Spleen (tissue), 11 donors: ENCODE measurements around the gene HSFX3. TPM values are rescaled to one million over a fixed set of nuclear protein-coding genes. Genes with fewer than 3 reads are reported as not detected.

Experiments
- DNase-seq: peaks from one replicate; pipeline ENCODE4 v3.0.0-alpha.2; 2020
- H3K27ac ChIP-seq, 8 donors: fragments of 200-600 bp; sonication (generic) in 7 of 8; 1 replicate in 4 of 8; 2 replicates in 4 of 8; pipeline versions ENCODE4 v1.5.0 to v1.8.0; 2016 to 2021; ENCODE audit warnings: inconsistent platforms in 4 of 8, mild to moderate bottlenecking in 4 of 8, moderate library complexity in 1 of 8
- H3K27me3 ChIP-seq, 7 donors: fragments of 200-600 bp; sonication (generic) in 6 of 7; replicated peaks in 1 of 7; 1 replicate in 4 of 7; 2 replicates in 3 of 7; pipeline versions ENCODE4 v1.5.0 to v1.8.0; 2016 to 2021; ENCODE audit warnings: inconsistent platforms in 3 of 7, mild to moderate bottlenecking in 1 of 7
- H3K36me3 ChIP-seq, 6 donors: fragments of 200-600 bp; sonication (generic) in 5 of 6; 1 replicate in 4 of 6; 2 replicates in 2 of 6; pipeline versions ENCODE4 v1.5.0 to v1.8.0; 2016 to 2021; ENCODE audit warnings: inconsistent platforms in 2 of 6
- H3K4me1 ChIP-seq, 6 donors: fragments of 200-600 bp; sonication (generic) in 5 of 6; 1 replicate in 3 of 6; 2 replicates in 3 of 6; pipeline versions ENCODE4 v1.5.0 to v1.8.0; 2016 to 2021; ENCODE audit warnings: inconsistent platforms in 3 of 6
- H3K4me3 ChIP-seq, 8 donors: fragments of 200-600 bp; sonication (generic) in 7 of 8; 1 replicate in 4 of 8; 2 replicates in 4 of 8; pipeline versions ENCODE4 v1.5.0 to v1.8.0; 2016 to 2021; ENCODE audit warnings: inconsistent platforms in 4 of 8, mild to moderate bottlenecking in 4 of 8, moderate library complexity in 2 of 8
- H3K9me3 ChIP-seq, 8 donors: fragments of 200-600 bp; sonication (generic) in 7 of 8; 1 replicate in 4 of 8; 2 replicates in 4 of 8; pipeline versions ENCODE4 v1.5.0 to v1.8.0; 2016 to 2021; ENCODE audit warnings: inconsistent platforms in 4 of 8
- POLR2A ChIP-seq, 3 donors: fragments of 450-650 bp; IDR thresholded peaks; one replicate each; pipeline ENCODE4 v1.5.1; 2017; ENCODE audit warnings: antibody characterized with exemption in 3 of 3, mild to moderate bottlenecking in 1 of 3
- POLR2AphosphoS5 ChIP-seq, 3 donors: sonication (generic); formaldehyde crosslinking; IDR thresholded peaks; one replicate each; pipeline ENCODE4 v1.5.1; 2017; ENCODE audit warnings: antibody characterized with exemption in 3 of 3
- WGBS, 5 donors: extraction: QIAGEN DNeasy Blood & Tissue Kit in 3 of 5; methylation state at CpG; one replicate each; pipeline versions ENCODE4 v1.1.5 to v1.1.7; 2013 to 2018; 5-methylcytosine and 5-hydroxymethylcytosine counted together
- intact Hi-C: fragments of 100-400 bp; cut with DNase I; formaldehyde crosslinking; loops from one replicate; pipeline ENCODE4 v1.15.0; 2023; ENCODE audit warnings: low total_unique reads
- polyA plus RNA-seq, 3 donors: library from polyadenylated mRNA; stranded (reverse); fragments of 200-250 nt; gene quantifications; one replicate each; pipeline ENCODE4 v1.2.1, GENCODE V29; 2013
- total RNA-seq, 7 donors: library from RNA; depleted of rRNA in 3 of 7; stranded (reverse); fragments of >200 nt in 3 of 7; fragmentation: NEBNext Ultra II Directional in 4 of 7; extraction: Animal tissue kit (Norgen Biotek cat#: 25700) in 4 of 7; gene quantifications; one replicate each; pipeline versions ENCODE4 v1.1.0 to v1.2.1, GENCODE V29; 2016 to 2021
- TF ChIP-seq, protein P1 (sequence below), 11 experiments: fragments of 200-600 bp in 7 of 11; fragments of 450-650 bp in 4 of 11; sonication (generic) in 4 of 11; IDR thresholded peaks in 8 of 11; conservative IDR thresholded peaks in 3 of 11; 1 replicate in 7 of 11; 2 replicates in 4 of 11; pipeline versions ENCODE4 v1.4.0 to v1.8.0; 2016 to 2021; ENCODE audit warnings: antibody characterized with exemption in 11 of 11, inconsistent platforms in 4 of 11, mild to moderate bottlenecking in 1 of 11
- donor health status: healthy with polysubstance abuse.
- donor health status: DM: no; HTN: no; CAD: no; lungs with moderate emphysema.
- donor health status: DM: no; HTN: no; CAD: no.
- donor health status: Bipolar disorder and iron deficiency.
- donor health status: healthy.
- donor health status: DM: no; HTN: no; CAD: no.
- donor health status: DM: yes; HTN: yes; CAD: no.

The HSFX3 gene
- total and polyA plus RNA-seq, 10 donors = 0.11 TPM; not detected in 9

DNA sequence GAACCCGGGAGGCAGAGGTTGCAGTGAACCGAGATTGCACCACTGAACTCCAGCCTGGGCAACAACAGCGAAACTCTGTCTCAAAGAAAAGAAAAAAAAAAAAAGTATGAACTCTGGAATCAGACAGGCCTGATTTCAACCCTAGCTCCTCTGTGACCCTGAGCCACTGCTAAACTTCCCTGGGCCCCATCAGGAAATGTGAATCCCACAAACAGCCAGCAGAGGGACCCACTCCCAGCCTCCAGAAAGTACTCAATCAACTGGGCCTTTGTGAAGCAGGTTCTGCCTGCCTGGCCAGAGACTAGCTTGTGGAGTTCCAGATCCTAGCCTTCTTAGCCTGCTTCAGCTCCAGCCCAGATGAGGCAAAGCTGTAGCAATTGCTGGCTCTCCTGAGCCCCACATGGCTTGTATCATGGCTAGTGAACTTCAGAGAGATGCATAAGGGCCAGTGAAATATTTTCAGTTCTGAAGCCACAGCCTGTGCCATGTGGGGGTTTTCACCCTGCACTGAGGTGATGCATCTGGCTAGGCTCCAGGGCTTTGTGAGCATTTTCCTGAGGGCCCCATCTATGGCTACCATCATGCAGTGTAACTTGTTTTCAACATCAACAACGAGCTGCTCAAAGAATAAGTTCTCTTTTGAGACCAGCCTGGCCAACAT, 37.4 kb downstream of the HSFX3 start:
- no peak for DNase-seq
- H3K27me3 ChIP-seq = peaks cover 0 to 6% (median 0%) of the 10 kb centered on the region in 7 donors
- H3K36me3 ChIP-seq = no peaks in the 10 kb centered on the region
- no peaks in the 10 kb centered on the region for H3K9me3 ChIP-seq
- intact Hi-C loops = no loop called here
- H3K27ac ChIP-seq = peak overlapping the region in 2 of 8 donors; percentile 21 to 42
- peaks cover 0 to 22% (median 4%) of the 10 kb centered on the region in 6 donors for H3K4me1 ChIP-seq
- no peak overlapping the region for H3K4me3 ChIP-seq
- no peak for TF ChIP-seq POLR2A (IDR thresholded peaks at IDR 0.05)
- TF ChIP-seq, protein P1, sequence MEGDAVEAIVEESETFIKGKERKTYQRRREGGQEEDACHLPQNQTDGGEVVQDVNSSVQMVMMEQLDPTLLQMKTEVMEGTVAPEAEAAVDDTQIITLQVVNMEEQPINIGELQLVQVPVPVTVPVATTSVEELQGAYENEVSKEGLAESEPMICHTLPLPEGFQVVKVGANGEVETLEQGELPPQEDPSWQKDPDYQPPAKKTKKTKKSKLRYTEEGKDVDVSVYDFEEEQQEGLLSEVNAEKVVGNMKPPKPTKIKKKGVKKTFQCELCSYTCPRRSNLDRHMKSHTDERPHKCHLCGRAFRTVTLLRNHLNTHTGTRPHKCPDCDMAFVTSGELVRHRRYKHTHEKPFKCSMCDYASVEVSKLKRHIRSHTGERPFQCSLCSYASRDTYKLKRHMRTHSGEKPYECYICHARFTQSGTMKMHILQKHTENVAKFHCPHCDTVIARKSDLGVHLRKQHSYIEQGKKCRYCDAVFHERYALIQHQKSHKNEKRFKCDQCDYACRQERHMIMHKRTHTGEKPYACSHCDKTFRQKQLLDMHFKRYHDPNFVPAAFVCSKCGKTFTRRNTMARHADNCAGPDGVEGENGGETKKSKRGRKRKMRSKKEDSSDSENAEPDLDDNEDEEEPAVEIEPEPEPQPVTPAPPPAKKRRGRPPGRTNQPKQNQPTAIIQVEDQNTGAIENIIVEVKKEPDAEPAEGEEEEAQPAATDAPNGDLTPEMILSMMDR (IDR thresholded peaks at IDR 0.05 in 8 of 11, conservative IDR thresholded peaks at IDR 0.05 in 3 of 11) = peak; percentile 45 to 79 (median 65)
- WGBS, 5 donors = 62 to 83% (median 77%) methylated on average over 3 to 4 of the region's 4 CpGs

DNA sequence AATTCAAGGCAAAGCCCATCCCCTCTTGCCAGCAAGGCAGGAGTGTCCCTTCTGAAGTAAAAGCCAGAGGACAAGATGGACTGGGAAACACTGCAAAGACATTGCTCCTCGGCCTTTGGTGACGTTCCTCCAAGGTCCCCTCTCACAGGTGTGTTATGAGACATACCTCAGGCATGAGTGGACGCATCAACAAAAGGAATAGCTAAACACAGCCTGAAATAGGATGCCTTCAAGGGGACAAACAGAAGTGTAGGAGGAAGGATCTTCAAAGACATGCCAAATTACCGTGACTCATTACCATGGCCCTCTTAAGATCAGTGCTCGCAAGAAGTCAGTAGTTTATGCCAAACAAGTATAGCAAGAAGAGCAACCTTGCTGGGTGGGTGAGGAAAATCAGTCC, 38.6 kb downstream of the HSFX3 start:
- Histone ChIP-seq H3K36me3 (no peaks in the 10 kb centered on the region), H3K4me3 (no peak overlapping the region), H3K27ac (no peak overlapping the region), H3K4me1 (peaks cover 0 to 22% (median 4%) of the 10 kb centered on the region in 6 donors), H3K9me3 (no peaks in the 10 kb centered on the region), H3K27me3 (peaks cover 0 to 6% (median 0%) of the 10 kb centered on the region in 7 donors)
- DNase-seq = no peak
- no peak for TF ChIP-seq POLR2A (IDR thresholded peaks at IDR 0.05)
- TF ChIP-seq, protein P1 (IDR thresholded peaks at IDR 0.05 in 8 of 11, conservative IDR thresholded peaks at IDR 0.05 in 3 of 11) = no peak
- no peak for TF ChIP-seq POLR2AphosphoS5 (IDR thresholded peaks at IDR 0.05)
- intact Hi-C loops = no loop called here
- 77 to 93% (median 82%) methylated on average over 5 of the region's 5 CpGs for WGBS, 5 donors

DNA sequence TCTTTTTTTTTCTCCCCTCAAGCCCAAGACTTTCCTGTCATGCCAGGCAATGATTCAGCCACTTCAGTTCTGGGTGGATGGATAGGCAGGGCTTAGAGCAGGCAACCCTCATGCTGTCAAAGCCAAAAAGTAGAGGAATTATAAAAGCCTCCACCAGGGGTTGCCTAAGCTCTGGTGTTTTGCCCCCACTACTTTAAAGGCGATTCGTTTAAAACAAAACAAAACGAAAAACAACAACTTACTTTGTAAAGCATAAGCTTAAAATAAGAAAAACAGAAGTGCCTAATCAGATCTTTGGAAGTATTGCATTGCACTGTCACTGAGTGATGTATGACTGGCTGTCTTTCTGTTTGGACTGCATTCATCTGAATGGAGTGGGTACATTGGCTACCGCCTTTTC, 39.3 kb downstream of the HSFX3 start:
- no peak for DNase-seq
- Histone ChIP-seq H3K36me3 (no peaks in the 10 kb centered on the region), H3K9me3 (no peaks in the 10 kb centered on the region), H3K4me3 (no peak overlapping the region), H3K27me3 (peaks cover 0 to 6% (median 0%) of the 10 kb centered on the region in 7 donors), H3K4me1 (peaks cover 0 to 27% (median 6%) of the 10 kb centered on the region in 6 donors), H3K27ac (no peak overlapping the region)
- TF ChIP-seq, protein P1 (IDR thresholded peaks at IDR 0.05 in 8 of 11, conservative IDR thresholded peaks at IDR 0.05 in 3 of 11) = no peak
- no peak for TF ChIP-seq POLR2A (IDR thresholded peaks at IDR 0.05)
- no peak for TF ChIP-seq POLR2AphosphoS5 (IDR thresholded peaks at IDR 0.05)
- WGBS, 5 donors = 20 to 41% (median 24%) methylated on average over 4 of the region's 4 CpGs
- intact Hi-C loops = no loop called here

DNA sequence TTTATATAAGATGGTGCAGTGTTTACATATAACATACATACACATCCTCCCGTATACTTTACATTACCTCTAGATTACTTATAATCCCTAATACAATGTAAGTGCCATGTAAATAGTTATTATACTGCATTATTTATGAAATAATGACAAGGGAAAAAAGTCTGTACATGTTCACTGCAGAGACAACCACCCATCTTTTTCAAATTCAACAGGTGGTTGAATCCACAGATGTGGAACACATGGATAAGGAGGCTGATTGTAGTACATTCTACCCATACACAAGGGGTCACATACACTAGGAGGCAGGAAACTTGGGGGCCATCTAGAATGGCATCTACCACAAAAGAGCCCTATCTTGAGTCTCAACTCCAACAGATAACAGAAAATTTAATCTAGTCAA, 41.3 kb downstream of the HSFX3 start:
- intact Hi-C loops = no loop called here
- no peak overlapping the region for H3K4me3 ChIP-seq
- H3K9me3 ChIP-seq = no peaks in the 10 kb centered on the region
- no peaks in the 10 kb centered on the region for H3K36me3 ChIP-seq
- H3K27me3 ChIP-seq = peaks cover 0 to 6% (median 0%) of the 10 kb centered on the region in 7 donors
- DNase-seq = no peak
- peaks cover 0 to 25% (median 7%) of the 10 kb centered on the region in 6 donors for H3K4me1 ChIP-seq
- TF ChIP-seq POLR2AphosphoS5 (IDR thresholded peaks at IDR 0.05) = no peak
- no peak for TF ChIP-seq POLR2A (IDR thresholded peaks at IDR 0.05)
- TF ChIP-seq, protein P1 (IDR thresholded peaks at IDR 0.05 in 8 of 11, conservative IDR thresholded peaks at IDR 0.05 in 3 of 11) = no peak
- WGBS, 5 donors = 83 to 95% (median 87%) methylated on average over 1 of the region's 1 CpG
- H3K27ac ChIP-seq = no peak overlapping the region
